ENCODE measurements around the gene LHFPL6. TPM values are rescaled to one million over a fixed set of nuclear protein-coding genes. Genes with fewer than 3 reads are reported as not detected.

The LHFPL6 gene
- polyA plus RNA-seq, 2 of the 4 experiments (the other 2 are of a cell fraction): 1.7 to 5.4 TPM

GRCh38 chr13:39336207-39336606 is 266.8 kb downstream of the LHFPL6 start:
- no peak for DNase-seq (ENCODE audit: low read depth in 1 of 2, low spot score in 1 of 2)
- ChIA-PET CTCF (no interaction called here), POLR2A (no interaction called here)
- FAIRE-seq: no peak
- Histone ChIP-seq H3K4me3 (no peak overlapping the region), H3K4me2 (no peak overlapping the region), H3K4me1 (no peaks in the 10 kb centered on the region), H3K9me3 (no peaks in the 10 kb centered on the region), H3K27ac (no peak overlapping the region)
- no peak for TF ChIP-seq GATA3 (IDR thresholded peaks at IDR 0.05; ENCODE audit: borderline replicate concordance)
- no peak for TF ChIP-seq E2F6 (IDR thresholded peaks at IDR 0.05; ENCODE audit: borderline replicate concordance, low read depth)
- TF ChIP-seq ZSCAN20 (CRISPR knock-in tag; IDR thresholded peaks at IDR 0.05): no peak
- no peak for TF ChIP-seq SREBF2 (IDR thresholded peaks at IDR 0.05)
- no peak for TF ChIP-seq RAD21 (conservative IDR thresholded peaks at IDR 0.05 in 1 of 2, IDR thresholded peaks at IDR 0.05 in 1 of 2)
- no peak for TF ChIP-seq EP300 (IDR thresholded peaks at IDR 0.05)
- TF ChIP-seq ESRRA (IDR thresholded peaks at IDR 0.05; ENCODE audit: borderline replicate concordance, low read length): no peak
- no peak for TF ChIP-seq ATOH8 (CRISPR knock-in tag; IDR thresholded peaks at IDR 0.05; ENCODE audit: low read depth)
- no peak for TF ChIP-seq CHD2 (IDR thresholded peaks at IDR 0.05; ENCODE audit: low read length, partially characterized antibody)
- WGBS (ENCODE audit: missing lambda C conversion rate): 10% methylated on average over 4 of the region's 4 CpGs
- ATAC-seq: no peak

GRCh38 chr13:39335721-39336120 is 267.3 kb downstream of the LHFPL6 start:
- no peak overlapping the region for H3K4me3 ChIP-seq
- ChIA-PET POLR2A (no interaction called here), CTCF (no interaction called here)
- no peak overlapping the region for H3K27ac ChIP-seq
- FAIRE-seq (no peak), ATAC-seq (no peak), DNase-seq (ENCODE audit: low read depth in 1 of 2, low spot score in 1 of 2) (no peak)
- no peaks in the 10 kb centered on the region for H3K4me1 ChIP-seq
- WGBS (ENCODE audit: missing lambda C conversion rate): 39% methylated on average over 3 of the region's 3 CpGs
- H3K9me3 ChIP-seq: no peaks in the 10 kb centered on the region
- TF ChIP-seq HOXB13 (CRISPR knock-in tag; IDR thresholded peaks at IDR 0.05; ENCODE audit: low read depth) (no peak), POLR2A (IDR thresholded peaks at IDR 0.05; ENCODE audit: low read length) (no peak), HOXB5 (CRISPR knock-in tag; IDR thresholded peaks at IDR 0.05) (no peak), PBX3 (IDR thresholded peaks at IDR 0.05) (no peak), ELK1 (IDR thresholded peaks at IDR 0.05; ENCODE audit: low read depth, low read length) (no peak), SREBF2 (IDR thresholded peaks at IDR 0.05) (no peak)
- H3K4me2 ChIP-seq: no peak overlapping the region

- ChIA-PET CTCF (no interaction called here), POLR2A (no interaction called here)
- FAIRE-seq: no peak
- no peak overlapping the region for H3K4me2 ChIP-seq
- H3K9me3 ChIP-seq: no peaks in the 10 kb centered on the region
- DNase-seq (ENCODE audit: low read depth in 1 of 2, low spot score in 1 of 2): no peak
- no peaks in the 10 kb centered on the region for H3K4me1 ChIP-seq
- no peak overlapping the region for H3K27ac ChIP-seq
- 28% methylated on average over 2 of the region's 2 CpGs for WGBS (ENCODE audit: missing lambda C conversion rate)
- no peak for ATAC-seq
- H3K4me3 ChIP-seq: no peak overlapping the region
- no peak for TF ChIP-seq CEBPB (IDR thresholded peaks at IDR 0.05)
- no peak for TF ChIP-seq HES2 (IDR thresholded peaks at IDR 0.05)
- TF ChIP-seq SREBF2 (IDR thresholded peaks at IDR 0.05): no peak
- TF ChIP-seq HOXB13 (CRISPR knock-in tag; IDR thresholded peaks at IDR 0.05; ENCODE audit: low read depth): no peak
- TF ChIP-seq FOSB (CRISPR knock-in tag; IDR thresholded peaks at IDR 0.05): no peak
- TF ChIP-seq USF2 (IDR thresholded peaks at IDR 0.05): no peak
- TF ChIP-seq EHF (CRISPR knock-in tag; IDR thresholded peaks at IDR 0.05): no peak
- TF ChIP-seq CTCF (IDR thresholded peaks at IDR 0.05): no peak
- no peak for TF ChIP-seq RNF2 (IDR thresholded peaks at IDR 0.05; ENCODE audit: borderline replicate concordance, low read depth)
- no peak for TF ChIP-seq CHD2 (IDR thresholded peaks at IDR 0.05; ENCODE audit: low read length, partially characterized antibody)
- TF ChIP-seq RARB (CRISPR knock-in tag; IDR thresholded peaks at IDR 0.05): no peak
- TF ChIP-seq RFX5 (IDR thresholded peaks at IDR 0.05): no peak
- no peak for TF ChIP-seq ATOH8 (CRISPR knock-in tag; IDR thresholded peaks at IDR 0.05; ENCODE audit: low read depth)
Observed at GRCh38 chr13:39330504-39330903, 272.5 kb downstream of the LHFPL6 start.
